Measurements from ENCODE around the gene STXBP4.

STXBP4 gene

GRCh38 chr17:54935471-54935870 lies 33.1 kb upstream of the STXBP4 start:
- Histone ChIP-seq H3K4me3 (ENCODE audit: insufficient read length, low read depth) (no peak overlapping the region), H3K4me1 (ENCODE audit: insufficient read depth, insufficient read length) (no peaks in the 10 kb centered on the region), H3K27me3 (ENCODE audit: insufficient read depth, insufficient read length) (no peaks in the 10 kb centered on the region), H3K9ac (ENCODE audit: insufficient read length, low read depth) (no peak overlapping the region), H3K36me3 (ENCODE audit: insufficient read depth, insufficient read length, low read length) (peaks cover 64% of the 10 kb centered on the region), H3K9me3 (ENCODE audit: insufficient read depth, low read length) (no peaks in the 10 kb centered on the region)
- no peak for DNase-seq (ENCODE audit: low read depth, low spot score)
- no peak for TF ChIP-seq SUZ12 (IDR thresholded peaks at IDR 0.05; ENCODE audit: extremely low read depth, insufficient read depth, insufficient read length)
- TF ChIP-seq ZNF274 (IDR thresholded peaks at IDR 0.05; ENCODE audit: low read depth, low read length) = no peak
- TF ChIP-seq YY1 (IDR thresholded peaks at IDR 0.05; ENCODE audit: insufficient read depth, insufficient read length) = no peak

GRCh38 chr17:54937018-54937417 lies 31.5 kb upstream of the STXBP4 start:
- H3K36me3 ChIP-seq (ENCODE audit: insufficient read depth, insufficient read length, low read length) = peaks cover 58% of the 10 kb centered on the region
- no peaks in the 10 kb centered on the region for H3K4me1 ChIP-seq (ENCODE audit: insufficient read depth, insufficient read length)
- no peak overlapping the region for H3K4me3 ChIP-seq (ENCODE audit: insufficient read length, low read depth)
- no peaks in the 10 kb centered on the region for H3K9me3 ChIP-seq (ENCODE audit: insufficient read depth, low read length)
- no peak for TF ChIP-seq YY1 (IDR thresholded peaks at IDR 0.05; ENCODE audit: insufficient read depth, insufficient read length)
- no peak for TF ChIP-seq SUZ12 (IDR thresholded peaks at IDR 0.05; ENCODE audit: extremely low read depth, insufficient read depth, insufficient read length)
- no peak for TF ChIP-seq ZNF274 (IDR thresholded peaks at IDR 0.05; ENCODE audit: low read depth, low read length)
- no peak overlapping the region for H3K9ac ChIP-seq (ENCODE audit: insufficient read length, low read depth)
- H3K27me3 ChIP-seq (ENCODE audit: insufficient read depth, insufficient read length) = no peaks in the 10 kb centered on the region
- no peak for DNase-seq (ENCODE audit: low read depth, low spot score)

- Histone ChIP-seq H3K4me1 (ENCODE audit: insufficient read depth, insufficient read length) (no peaks in the 10 kb centered on the region), H3K27me3 (ENCODE audit: insufficient read depth, insufficient read length) (no peaks in the 10 kb centered on the region), H3K4me3 (ENCODE audit: insufficient read length, low read depth) (no peak overlapping the region), H3K9me3 (ENCODE audit: insufficient read depth, low read length) (no peaks in the 10 kb centered on the region), H3K36me3 (ENCODE audit: insufficient read depth, insufficient read length, low read length) (peaks cover 60% of the 10 kb centered on the region), H3K9ac (ENCODE audit: insufficient read length, low read depth) (no peak overlapping the region)
- no peak for TF ChIP-seq SUZ12 (IDR thresholded peaks at IDR 0.05; ENCODE audit: extremely low read depth, insufficient read depth, insufficient read length)
- TF ChIP-seq YY1 (IDR thresholded peaks at IDR 0.05; ENCODE audit: insufficient read depth, insufficient read length) = no peak
- no peak for TF ChIP-seq ZNF274 (IDR thresholded peaks at IDR 0.05; ENCODE audit: low read depth, low read length)
- DNase-seq (ENCODE audit: low read depth, low spot score) = no peak
Observed at GRCh38 chr17:54937426-54937825, 31.1 kb upstream of the STXBP4 start.

DNA sequence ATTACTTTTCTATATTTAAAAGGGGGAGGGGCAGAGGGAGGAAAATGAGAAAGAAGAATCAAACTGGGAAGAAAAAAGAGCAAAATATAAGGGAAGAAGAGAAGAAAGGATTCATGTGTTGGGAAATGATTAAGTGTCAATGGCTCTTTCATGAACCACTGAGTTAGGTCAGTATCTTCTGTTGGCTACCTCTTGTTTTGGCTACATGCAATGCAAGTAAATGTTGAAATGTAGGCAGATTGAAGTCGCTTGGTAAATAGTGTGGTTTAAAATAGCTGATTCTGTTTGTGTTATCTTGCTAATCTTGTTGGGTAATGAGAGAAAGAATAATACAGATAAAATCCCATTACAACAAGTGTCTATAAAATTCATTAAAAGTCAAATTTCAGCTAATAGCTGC lies 27.3 kb upstream of the STXBP4 start:
- H3K27me3 ChIP-seq (ENCODE audit: insufficient read depth, insufficient read length) = no peaks in the 10 kb centered on the region
- no peaks in the 10 kb centered on the region for H3K9me3 ChIP-seq (ENCODE audit: insufficient read depth, low read length)
- no peak for DNase-seq (ENCODE audit: low read depth, low spot score)
- TF ChIP-seq YY1 (IDR thresholded peaks at IDR 0.05; ENCODE audit: insufficient read depth, insufficient read length) = no peak
- no peak for TF ChIP-seq ZNF274 (IDR thresholded peaks at IDR 0.05; ENCODE audit: low read depth, low read length)
- TF ChIP-seq SUZ12 (IDR thresholded peaks at IDR 0.05; ENCODE audit: extremely low read depth, insufficient read depth, insufficient read length) = no peak
- H3K9ac ChIP-seq (ENCODE audit: insufficient read length, low read depth) = no peak overlapping the region
- H3K36me3 ChIP-seq (ENCODE audit: insufficient read depth, insufficient read length, low read length) = peaks cover 45% of the 10 kb centered on the region
- H3K4me1 ChIP-seq (ENCODE audit: insufficient read depth, insufficient read length) = no peaks in the 10 kb centered on the region
- no peak overlapping the region for H3K4me3 ChIP-seq (ENCODE audit: insufficient read length, low read depth)

- no peaks in the 10 kb centered on the region for H3K9me3 ChIP-seq (ENCODE audit: insufficient read depth, low read length)
- H3K27me3 ChIP-seq (ENCODE audit: insufficient read depth, insufficient read length) = no peaks in the 10 kb centered on the region
- H3K4me3 ChIP-seq (ENCODE audit: insufficient read length, low read depth) = no peak overlapping the region
- H3K9ac ChIP-seq (ENCODE audit: insufficient read length, low read depth) = no peak overlapping the region
- peaks cover 45% of the 10 kb centered on the region for H3K36me3 ChIP-seq (ENCODE audit: insufficient read depth, insufficient read length, low read length)
- no peak for TF ChIP-seq ZNF274 (IDR thresholded peaks at IDR 0.05; ENCODE audit: low read depth, low read length)
- no peak for TF ChIP-seq SUZ12 (IDR thresholded peaks at IDR 0.05; ENCODE audit: extremely low read depth, insufficient read depth, insufficient read length)
- TF ChIP-seq YY1 (IDR thresholded peaks at IDR 0.05; ENCODE audit: insufficient read depth, insufficient read length) = no peak
- DNase-seq (ENCODE audit: low read depth, low spot score) = no peak
- no peaks in the 10 kb centered on the region for H3K4me1 ChIP-seq (ENCODE audit: insufficient read depth, insufficient read length)
Observed at GRCh38 chr17:54944796-54945195, 23.8 kb upstream of the STXBP4 start.

DNA sequence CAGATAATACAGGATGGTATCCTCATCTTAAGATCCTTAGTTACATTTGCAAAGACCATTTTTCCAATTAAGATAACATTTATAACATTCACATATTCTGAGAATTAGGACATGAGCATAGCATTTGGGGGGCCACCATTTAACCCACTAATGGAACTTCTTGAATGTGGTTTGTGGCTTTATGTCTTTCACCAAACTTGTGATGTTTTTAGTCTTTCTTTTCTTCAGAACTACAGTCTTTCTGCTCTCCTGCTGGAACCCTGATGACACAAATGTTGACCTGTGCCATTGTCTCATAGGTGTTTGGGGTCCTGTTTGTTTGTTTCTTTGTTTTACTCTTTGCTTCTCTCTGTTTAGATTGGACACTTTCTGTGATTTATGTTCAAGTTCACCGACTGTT lies 23.3 kb upstream of the STXBP4 start:
- Histone ChIP-seq H3K9ac (ENCODE audit: insufficient read length, low read depth) (no peak overlapping the region), H3K27me3 (ENCODE audit: insufficient read depth, insufficient read length) (no peaks in the 10 kb centered on the region), H3K36me3 (ENCODE audit: insufficient read depth, insufficient read length, low read length) (peaks cover 47% of the 10 kb centered on the region), H3K4me1 (ENCODE audit: insufficient read depth, insufficient read length) (no peaks in the 10 kb centered on the region), H3K9me3 (ENCODE audit: insufficient read depth, low read length) (no peaks in the 10 kb centered on the region), H3K4me3 (ENCODE audit: insufficient read length, low read depth) (no peak overlapping the region)
- DNase-seq (ENCODE audit: low read depth, low spot score) = no peak
- TF ChIP-seq YY1 (IDR thresholded peaks at IDR 0.05; ENCODE audit: insufficient read depth, insufficient read length) (no peak), ZNF274 (IDR thresholded peaks at IDR 0.05; ENCODE audit: low read depth, low read length) (no peak), SUZ12 (IDR thresholded peaks at IDR 0.05; ENCODE audit: extremely low read depth, insufficient read depth, insufficient read length) (no peak)

GRCh38 chr17:54945671-54946070 lies 22.9 kb upstream of the STXBP4 start:
- Histone ChIP-seq H3K9me3 (ENCODE audit: insufficient read depth, low read length) (no peaks in the 10 kb centered on the region), H3K36me3 (ENCODE audit: insufficient read depth, insufficient read length, low read length) (peaks cover 51% of the 10 kb centered on the region), H3K27me3 (ENCODE audit: insufficient read depth, insufficient read length) (no peaks in the 10 kb centered on the region), H3K9ac (ENCODE audit: insufficient read length, low read depth) (no peak overlapping the region), H3K4me1 (ENCODE audit: insufficient read depth, insufficient read length) (no peaks in the 10 kb centered on the region), H3K4me3 (ENCODE audit: insufficient read length, low read depth) (no peak overlapping the region)
- no peak for TF ChIP-seq SUZ12 (IDR thresholded peaks at IDR 0.05; ENCODE audit: extremely low read depth, insufficient read depth, insufficient read length)
- DNase-seq (ENCODE audit: low read depth, low spot score) = no peak

DNA sequence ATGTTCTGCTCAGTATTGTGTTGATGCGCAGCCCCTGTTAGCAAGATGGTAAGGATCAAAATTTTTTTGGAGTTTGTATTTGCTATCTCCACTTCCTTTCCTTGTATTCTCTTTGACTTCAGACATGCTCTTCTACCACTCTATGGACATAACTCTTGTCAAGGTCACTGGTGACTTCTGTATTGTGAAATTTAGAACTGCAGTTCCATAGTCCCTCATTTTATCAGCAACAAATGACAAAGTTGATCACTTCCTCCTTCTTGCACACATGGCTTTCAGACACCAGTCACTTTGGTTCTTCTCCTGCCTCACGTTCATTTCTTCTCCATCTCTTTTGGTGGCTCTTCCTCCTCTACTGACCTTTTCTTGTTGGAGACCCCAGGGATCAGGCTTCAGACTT lies 21.2 kb upstream of the STXBP4 start:
- no peaks in the 10 kb centered on the region for H3K27me3 ChIP-seq (ENCODE audit: insufficient read depth, insufficient read length)
- H3K4me1 ChIP-seq (ENCODE audit: insufficient read depth, insufficient read length) = no peaks in the 10 kb centered on the region
- H3K36me3 ChIP-seq (ENCODE audit: insufficient read depth, insufficient read length, low read length) = peaks cover 55% of the 10 kb centered on the region
- no peak for DNase-seq (ENCODE audit: low read depth, low spot score)
- H3K4me3 ChIP-seq (ENCODE audit: insufficient read length, low read depth) = no peak overlapping the region
- H3K9me3 ChIP-seq (ENCODE audit: insufficient read depth, low read length) = no peaks in the 10 kb centered on the region
- no peak overlapping the region for H3K9ac ChIP-seq (ENCODE audit: insufficient read length, low read depth)
- TF ChIP-seq SUZ12 (IDR thresholded peaks at IDR 0.05; ENCODE audit: extremely low read depth, insufficient read depth, insufficient read length) = no peak
- no peak for TF ChIP-seq ZNF274 (IDR thresholded peaks at IDR 0.05; ENCODE audit: low read depth, low read length)
- no peak for TF ChIP-seq YY1 (IDR thresholded peaks at IDR 0.05; ENCODE audit: insufficient read depth, insufficient read length)
